Measurements from ENCODE around the gene TXNDC2.

Gene TXNDC2

GRCh38 chr18:9913526-9914333, 28.0 kb downstream of the TXNDC2 start, which contains the start of gene VAPA:
TSS of gene VAPA (plus strand) at chr18:9914016. CDS start at chr18:9914257, 241 bp downstream.
- DNase-seq (ENCODE audit: low read depth, low spot score) = peak; percentile 99

DNA sequence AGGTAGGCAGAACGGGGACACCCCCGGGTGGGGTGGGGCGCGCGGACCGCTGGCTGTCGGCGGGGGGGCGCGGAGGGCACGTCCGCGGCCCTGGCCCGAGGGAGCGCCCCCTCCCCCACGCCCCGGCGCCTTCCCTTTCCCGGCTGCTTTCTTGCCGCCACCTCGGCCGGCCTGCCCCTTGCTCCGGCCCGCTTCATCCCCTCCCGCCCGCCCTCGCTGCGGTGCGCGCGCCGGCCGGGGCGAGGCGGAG, 28.5 kb downstream of the TXNDC2 start:
- DNase-seq (ENCODE audit: low read depth, low spot score) = no peak

DNA sequence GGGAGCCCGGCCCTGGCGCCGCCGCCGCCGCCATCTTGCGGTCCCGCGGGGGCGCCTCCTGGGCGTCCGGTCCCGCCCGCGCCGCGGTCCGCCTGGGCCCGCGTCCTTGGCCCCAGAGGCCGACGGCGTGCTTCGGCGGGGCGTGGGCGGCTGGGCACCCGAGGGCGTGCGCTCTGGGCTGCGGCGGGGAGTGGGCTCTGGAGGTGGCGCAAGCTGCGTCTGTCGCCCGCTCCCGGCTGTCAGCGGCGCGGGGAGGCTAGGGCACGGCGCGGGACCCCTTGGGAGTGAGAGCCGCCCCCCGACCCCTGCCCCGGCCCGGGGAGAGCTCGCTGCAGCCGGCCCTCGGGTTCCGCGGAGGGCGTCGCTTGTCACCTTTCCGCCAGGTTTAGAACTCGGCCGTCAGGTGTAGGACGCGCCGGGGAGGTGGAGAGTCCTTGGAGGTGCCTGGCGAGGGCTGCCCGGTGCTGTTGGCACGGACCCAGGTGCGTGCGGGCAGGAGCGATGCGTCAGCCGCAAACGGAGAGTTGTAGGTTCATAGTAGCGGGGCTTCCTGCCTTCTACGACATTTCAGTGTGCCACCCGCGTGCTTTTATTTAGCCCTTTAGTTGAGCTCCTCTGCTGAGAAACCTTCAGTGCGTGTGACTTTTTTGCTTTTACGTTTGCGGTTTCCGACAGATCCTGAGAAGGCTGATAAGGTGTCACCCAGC, 29.0 kb downstream of the TXNDC2 start:
- peak; percentile 89 for DNase-seq (ENCODE audit: low read depth, low spot score)

GRCh38 chr18:9915291-9916076, 29.7 kb downstream of the TXNDC2 start:
- DNase-seq (ENCODE audit: low read depth, low spot score) = no peak

DNA sequence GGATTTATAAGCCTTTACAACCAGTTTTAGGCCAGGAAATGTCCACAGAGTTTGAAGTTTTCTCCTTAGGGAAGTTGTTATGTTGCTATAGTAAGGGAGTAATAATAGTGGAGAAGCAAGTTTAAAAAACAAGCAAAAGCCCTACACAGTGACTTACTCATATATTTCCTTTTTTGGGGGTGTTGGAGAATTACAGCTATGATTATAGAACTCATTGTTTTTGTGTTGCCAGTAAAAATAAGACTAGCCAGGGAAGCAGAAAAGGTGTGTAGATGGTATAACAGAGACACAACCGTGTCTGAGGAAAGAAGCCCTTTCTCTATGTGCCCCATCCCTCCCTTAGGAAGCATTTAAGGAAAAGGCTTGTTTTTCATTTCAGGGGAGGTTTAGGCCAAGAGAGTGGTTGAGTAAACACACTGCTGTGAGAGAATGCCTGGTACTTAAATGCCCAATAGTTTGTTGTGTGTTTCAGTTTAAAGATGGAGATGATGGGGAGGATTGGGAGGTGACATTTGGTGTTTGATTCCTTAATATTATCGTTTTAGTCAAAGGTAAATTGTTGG, 30.4 kb downstream of the TXNDC2 start:
- DNase-seq (ENCODE audit: low read depth, low spot score) = peak; percentile 24

DNA sequence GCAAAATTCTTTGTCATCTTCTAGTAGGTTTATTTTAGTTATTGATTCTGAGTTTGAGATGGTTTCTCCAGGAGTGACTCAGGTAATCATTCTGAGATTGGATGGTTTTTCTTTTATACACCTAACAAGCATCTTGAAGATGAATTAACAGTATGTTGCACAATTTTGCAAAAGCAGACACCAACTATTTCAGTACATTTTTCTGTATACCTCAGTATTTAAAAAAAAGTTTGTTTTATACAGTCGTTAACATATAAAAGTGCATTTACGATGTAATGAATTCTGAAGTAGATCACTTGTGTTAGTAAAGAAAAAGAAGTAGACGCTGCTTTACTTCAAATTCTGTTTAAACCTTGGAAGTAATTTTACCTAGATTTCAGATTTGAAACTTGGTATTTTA, 31.0 kb downstream of the TXNDC2 start:
- no peak for DNase-seq (ENCODE audit: low read depth, low spot score)

DNA sequence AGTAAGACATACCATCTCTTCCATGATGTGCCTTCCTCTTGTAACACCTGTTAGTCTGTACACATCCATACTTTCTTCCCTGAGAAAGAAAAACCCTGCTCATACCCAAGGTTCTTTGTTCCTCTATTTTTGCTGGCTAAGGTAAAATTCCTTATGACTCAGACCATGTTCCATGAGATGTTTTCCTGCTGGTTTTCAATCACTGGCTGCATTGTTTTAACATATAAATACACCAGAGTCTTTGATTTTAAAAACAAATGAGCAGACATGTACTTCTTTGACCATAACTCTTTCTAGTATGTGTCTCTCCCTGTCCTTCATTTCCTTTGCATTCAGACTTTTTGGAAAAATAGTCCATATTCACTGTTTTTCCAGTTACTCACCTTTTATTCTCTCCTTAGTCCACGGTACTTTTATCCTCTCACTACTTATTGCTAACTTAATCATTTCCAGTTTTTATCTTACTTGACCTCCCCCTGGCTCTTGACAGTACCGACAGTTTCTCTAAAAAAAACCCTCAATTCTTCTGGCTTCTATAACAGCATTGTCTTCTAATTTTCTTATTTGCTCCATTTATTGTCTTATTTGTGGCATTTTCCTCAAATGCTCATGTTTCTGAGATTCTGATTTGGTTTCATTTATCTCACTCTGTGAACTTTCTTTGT, 32.4 kb downstream of the TXNDC2 start:
- peak; percentile 63 for DNase-seq (ENCODE audit: low read depth, low spot score)

- DNase-seq (ENCODE audit: low read depth, low spot score) = no peak
These were observed 33.9 kb downstream of the TXNDC2 start for GRCh38 chr18:9919564-9920232.

DNA sequence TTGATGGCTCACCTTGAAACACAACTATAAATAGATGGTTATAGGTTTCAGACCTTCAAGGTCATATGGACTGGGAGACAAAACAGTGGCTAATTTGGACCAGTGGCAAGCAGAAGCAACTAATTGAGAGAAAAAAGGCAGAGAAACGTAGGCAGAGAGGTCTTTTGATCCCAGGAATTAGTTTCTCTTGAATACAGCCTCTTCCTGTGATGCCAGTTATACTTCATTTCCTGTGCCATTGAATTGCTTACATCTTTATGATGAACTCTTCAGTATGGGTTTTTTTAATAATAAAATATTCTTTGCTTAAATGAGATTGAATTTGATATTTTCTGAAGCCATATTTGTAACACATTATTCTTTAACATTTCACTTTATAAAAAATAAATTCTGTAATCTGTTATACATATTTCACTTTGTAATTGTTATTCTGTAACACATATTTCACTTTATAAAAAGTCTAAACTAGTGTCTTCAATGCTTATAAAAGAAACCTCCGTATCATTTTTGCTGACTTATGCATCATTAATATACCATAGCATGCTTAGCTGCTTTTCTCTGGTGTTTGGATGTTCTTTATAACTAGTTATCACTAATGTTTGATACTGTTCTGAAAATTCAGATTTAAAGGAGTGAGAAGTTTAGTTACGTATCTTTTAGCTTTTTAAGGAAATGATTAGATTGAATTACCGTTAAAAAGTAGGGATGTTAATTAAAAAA, 37.0 kb downstream of the TXNDC2 start:
- DNase-seq (ENCODE audit: low read depth, low spot score) = no peak

DNA sequence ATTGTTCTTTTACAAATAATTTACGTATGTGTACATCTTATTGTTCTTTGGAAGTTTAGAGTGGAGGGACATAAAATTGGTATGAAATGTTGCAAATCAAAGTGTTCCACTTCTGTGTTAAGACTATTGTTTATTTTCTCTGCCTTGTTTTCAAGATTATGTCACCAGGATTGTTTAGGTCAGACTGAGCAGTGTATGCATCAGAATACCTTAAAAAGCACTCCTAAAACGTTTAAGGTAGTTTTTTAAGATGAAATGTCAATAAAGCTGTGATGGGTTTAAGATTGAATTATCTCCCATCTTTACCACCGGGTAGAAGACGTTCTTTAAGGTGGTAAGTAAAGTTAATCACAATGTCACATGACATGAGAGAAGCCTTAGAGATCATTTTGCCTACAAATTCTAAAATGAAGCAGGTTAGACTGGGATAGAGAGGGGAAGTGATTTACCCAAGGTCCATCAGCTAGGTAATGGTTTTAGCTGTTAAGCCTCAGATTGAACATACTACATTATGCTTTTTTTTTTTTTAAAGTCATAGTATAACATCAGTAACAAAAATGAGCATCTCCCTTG, 38.7 kb downstream of the TXNDC2 start:
- DNase-seq (ENCODE audit: low read depth, low spot score) = no peak

DNA sequence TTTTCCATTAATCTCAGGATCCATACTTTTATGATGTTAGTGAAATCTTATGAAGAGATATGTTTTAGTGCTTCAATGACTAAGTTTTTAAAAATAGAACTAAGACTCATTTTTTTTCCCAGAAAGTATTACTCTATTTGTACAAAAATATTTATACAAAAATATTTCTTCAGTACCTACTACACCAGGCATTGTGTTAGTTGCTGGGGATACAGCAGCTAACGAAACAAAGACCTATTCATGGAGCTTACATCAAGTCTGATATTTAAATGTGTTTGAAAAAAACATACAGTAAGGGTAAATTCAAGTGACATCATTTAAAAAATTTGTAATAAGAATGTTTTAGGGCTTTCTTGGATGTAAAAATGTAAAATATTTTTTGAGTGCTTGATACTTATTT, 39.6 kb downstream of the TXNDC2 start:
- peak; percentile 17 for DNase-seq (ENCODE audit: low read depth, low spot score)

GRCh38 chr18:9925795-9926194, 40.0 kb downstream of the TXNDC2 start:
- no peak for DNase-seq (ENCODE audit: low read depth, low spot score)

GRCh38 chr18:9926223-9926894, 40.6 kb downstream of the TXNDC2 start:
- peak; percentile 21 for DNase-seq (ENCODE audit: low read depth, low spot score)

DNA sequence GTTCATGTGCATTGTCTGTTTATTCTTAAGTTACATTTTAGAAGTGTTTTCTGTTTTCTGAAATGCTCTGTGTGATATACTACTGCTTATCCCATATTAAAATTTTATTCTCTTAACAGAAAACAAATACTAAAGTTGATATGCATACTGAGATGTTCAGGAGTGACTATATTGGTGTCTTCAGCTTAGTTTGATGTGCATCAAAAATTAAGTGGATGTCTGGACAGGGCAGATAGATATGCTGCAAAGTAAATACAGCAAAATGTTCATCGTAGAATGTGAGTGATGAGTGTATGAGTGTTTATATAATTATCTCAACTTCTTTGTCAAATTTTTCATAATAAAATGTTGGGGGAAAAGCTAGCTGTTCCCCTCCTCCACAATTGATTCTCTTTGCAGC, 41.2 kb downstream of the TXNDC2 start:
- no peak for DNase-seq (ENCODE audit: low read depth, low spot score)

DNA sequence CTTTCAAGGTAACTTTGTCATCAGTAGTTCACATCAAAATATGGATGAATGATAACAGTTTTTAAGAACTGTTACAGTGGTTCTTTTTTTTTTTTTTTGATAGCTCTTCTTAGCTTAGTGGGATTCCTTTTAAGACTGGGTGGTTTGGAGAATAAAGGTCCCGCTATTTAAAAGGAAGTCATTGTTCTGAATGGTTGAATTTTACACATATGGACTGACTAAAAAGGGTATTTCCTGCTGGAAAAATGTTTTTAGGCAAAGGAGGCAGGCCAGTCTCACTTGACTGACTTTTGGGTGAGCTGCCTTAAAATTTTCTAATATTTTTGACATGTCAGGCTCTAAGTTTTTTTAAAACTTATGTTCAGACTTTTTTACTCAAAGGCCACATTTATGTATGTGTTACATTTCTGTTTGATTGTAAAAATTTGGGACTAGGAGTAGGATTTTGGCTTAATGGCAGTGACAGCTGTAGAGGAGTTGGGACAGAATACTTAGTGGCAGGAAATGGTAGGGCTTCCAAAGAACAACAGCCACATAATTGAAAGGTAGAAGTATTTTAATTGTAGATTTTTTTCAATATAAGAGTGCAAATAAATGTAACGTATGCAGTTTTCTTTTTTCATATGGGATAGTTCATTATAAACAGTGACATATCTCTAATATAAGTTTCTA, 41.8 kb downstream of the TXNDC2 start:
- DNase-seq (ENCODE audit: low read depth, low spot score) = no peak

GRCh38 chr18:9928646-9929259, 43.0 kb downstream of the TXNDC2 start:
- no peak for DNase-seq (ENCODE audit: low read depth, low spot score)

GRCh38 chr18:9930299-9930884, 44.6 kb downstream of the TXNDC2 start:
- DNase-seq (ENCODE audit: low read depth, low spot score) = no peak

GRCh38 chr18:9931146-9931545, 45.4 kb downstream of the TXNDC2 start:
- DNase-seq (ENCODE audit: low read depth, low spot score) = no peak

Data from astrocyte of the hippocampus (primary cell).